H1 (cell line): ENCODE measurements around the gene S100A14. TPM values are rescaled to one million over a fixed set of nuclear protein-coding genes. Genes with fewer than 3 reads are reported as not detected.

ENCODE experiments used
- CTCF ChIA-PET: fragments of 300-600 bp; sonication (Branson Sonifier 250); formaldehyde crosslinking; loops from one replicate; lab custom pipeline; 2021; ENCODE audit not compliant: partially characterized antibody; lab: Charles Lee
- POLR2A ChIA-PET: fragments of 300-600 bp; sonication (Branson Sonifier 250); formaldehyde crosslinking; loops from one replicate; lab custom pipeline; 2021; ENCODE audit warnings: inconsistent platforms; ENCODE audit not compliant: partially characterized antibody; lab: Charles Lee
- DNase-seq, 2 experiments: peaks; one replicate each; pipeline versions ENCODE4 v3.0.0 to v3.0.0-alpha.2; 2010 to 2022; ENCODE audit warnings: low spot score in 2 of 2, low read depth in 1 of 2, mixed read lengths in 1 of 2
- FAIRE-seq: peaks from 2 replicates; lab custom pipeline; 2011; peaks lifted over from hg19 to GRCh38; lab: Jason Lieb, UNC
- H2AFZ ChIP-seq: 2 replicates; pipeline ENCODE4 v1.8.1; 2012; ENCODE audit warnings: low read length, inconsistent platforms
- H2AK5ac ChIP-seq: 2 replicates; pipeline ENCODE4 v1.6.1; 2013; ENCODE audit warnings: low read depth, low read length
- H2BK120ac ChIP-seq: replicated peaks from 2 replicates; pipeline ENCODE3; 2013; ENCODE audit warnings: low read depth, low read length, inconsistent platforms
- H2BK12ac ChIP-seq: 2 replicates; pipeline ENCODE4 v1.6.1; 2013; ENCODE audit warnings: low read depth, low read length
- H2BK15ac ChIP-seq: 2 replicates; pipeline ENCODE4 v1.6.1; 2013; ENCODE audit warnings: low read length
- H2BK20ac ChIP-seq: 2 replicates; pipeline ENCODE4 v1.6.1; 2013; ENCODE audit warnings: low read length
- H2BK5ac ChIP-seq: 2 replicates; pipeline ENCODE4 v1.6.1; 2013; ENCODE audit warnings: low read depth, low read length
- H3K14ac ChIP-seq: 2 replicates; pipeline ENCODE4 v1.6.1; 2013; ENCODE audit warnings: inconsistent platforms; ENCODE audit not compliant: insufficient read length
- H3K18ac ChIP-seq: 2 replicates; pipeline ENCODE4 v1.6.1; 2013; ENCODE audit warnings: low read length; ENCODE audit errors: extremely low read depth
- H3K23ac ChIP-seq: 2 replicates; pipeline ENCODE4 v1.6.1; 2013; ENCODE audit warnings: inconsistent platforms; ENCODE audit not compliant: insufficient read length
- H3K23me2 ChIP-seq: 2 replicates; pipeline ENCODE4 v1.6.1; 2013; ENCODE audit warnings: low read depth, low read length
- H3K27ac ChIP-seq: 2 replicates; pipeline ENCODE4 v1.6.1; 2011; ENCODE audit warnings: low read depth, low read length, inconsistent platforms
- H3K27me3 ChIP-seq, 4 experiments: replicated peaks in 1 of 4; 1 replicate in 1 of 4; 2 replicates in 3 of 4; pipeline versions ENCODE4 v1.6.1 to v1.8.1; 2011 to 2013; ENCODE audit warnings: low read length in 3 of 4, mild to moderate bottlenecking in 3 of 4, inconsistent platforms in 2 of 4, mixed read lengths in 2 of 4, moderate library complexity in 1 of 4; ENCODE audit not compliant: control insufficient read depth in 3 of 4, insufficient read depth in 3 of 4; ENCODE audit errors: extremely low read depth in 1 of 4
- H3K36me3 ChIP-seq, 4 experiments: 2 replicates each; pipeline versions ENCODE4 v1.6.1 to v1.8.1; 2011 to 2013; ENCODE audit warnings: mild to moderate bottlenecking in 4 of 4, low read length in 3 of 4, moderate library complexity in 2 of 4, control low read depth in 1 of 4, inconsistent platforms in 1 of 4; ENCODE audit not compliant: insufficient read depth in 4 of 4, control insufficient read depth in 2 of 4
- H3K4ac ChIP-seq: replicated peaks from 2 replicates; pipeline ENCODE3; 2013; ENCODE audit warnings: low read length, low read depth, mixed read lengths, inconsistent platforms; ENCODE audit not compliant: insufficient read length
- H3K4me1 ChIP-seq, 4 experiments: replicated peaks in 1 of 4; 1 replicate in 1 of 4; 2 replicates in 3 of 4; pipeline versions ENCODE4 v1.6.1 to v1.8.1; 2011 to 2013; ENCODE audit warnings: low read length in 3 of 4, inconsistent platforms in 2 of 4, mixed read lengths in 1 of 4; ENCODE audit not compliant: insufficient read depth in 4 of 4, control insufficient read depth in 3 of 4
- H3K4me2 ChIP-seq, 2 experiments: 2 replicates each; pipeline versions ENCODE4 v1.6.1 to v1.8.1; 2011 to 2013; ENCODE audit warnings: low read depth in 2 of 2, low read length in 2 of 2, control low read depth in 1 of 2, inconsistent platforms in 1 of 2, mild to moderate bottlenecking in 1 of 2; ENCODE audit not compliant: insufficient read depth in 1 of 2
- H3K4me3 ChIP-seq, 4 experiments: fragments of 200-600, 300-600 bp in 1 of 4; sonication (generic), shearing (Covaris generic), sonication (Bioruptor Twin) in 1 of 4; 2 replicates each; pipeline versions ENCODE4 v1.5.1 to v1.8.1; 2011 to 2016; ENCODE audit warnings: low read length in 4 of 4, low read depth in 3 of 4, control low read depth in 2 of 4, inconsistent platforms in 2 of 4, mild to moderate bottlenecking in 2 of 4, mixed read lengths in 1 of 4, moderate library complexity in 1 of 4; ENCODE audit not compliant: insufficient read depth in 2 of 4; ENCODE audit errors: extremely low read depth in 1 of 4
- H3K56ac ChIP-seq: replicated peaks from 2 replicates; pipeline ENCODE3; 2013; ENCODE audit warnings: low read depth, mild to moderate bottlenecking, mixed read lengths, low read length, inconsistent platforms; ENCODE audit not compliant: insufficient read length
- H3K79me1 ChIP-seq: 2 replicates; pipeline ENCODE4 v1.6.1; 2013; ENCODE audit warnings: low read depth, low read length, control low read depth
- H3K79me2 ChIP-seq, 2 experiments: 2 replicates each; pipeline versions ENCODE4 v1.6.1 to v1.8.1; 2012 to 2013; ENCODE audit warnings: low read length in 2 of 2, mild to moderate bottlenecking in 2 of 2, inconsistent platforms in 1 of 2; ENCODE audit not compliant: insufficient read depth in 2 of 2, control insufficient read depth in 1 of 2
- H3K9ac ChIP-seq, 4 experiments: replicated peaks in 1 of 4; 1 replicate in 1 of 4; 2 replicates in 3 of 4; pipeline versions ENCODE4 v1.6.1 to v1.8.1; 2011 to 2013; ENCODE audit warnings: low read depth in 3 of 4, low read length in 3 of 4, control low read depth in 2 of 4, mild to moderate bottlenecking in 2 of 4, moderate library complexity in 2 of 4, inconsistent platforms in 1 of 4; ENCODE audit errors: extremely low read depth in 1 of 4
- H3K9me3 ChIP-seq, 2 experiments: 2 replicates each; pipeline versions ENCODE4 v1.6.1 to v1.8.1; 2012 to 2013; ENCODE audit warnings: mild to moderate bottlenecking in 2 of 2, moderate library complexity in 2 of 2, control low read depth in 1 of 2, inconsistent platforms in 1 of 2, low read depth in 1 of 2, low read length in 1 of 2, mixed read lengths in 1 of 2; ENCODE audit not compliant: insufficient read depth in 2 of 2
- H4K20me1 ChIP-seq, 2 experiments: replicated peaks in 1 of 2; 2 replicates each; pipeline versions ENCODE3 to v1.8.1; 2011 to 2013; ENCODE audit warnings: inconsistent platforms in 2 of 2, low read length in 2 of 2, mild to moderate bottlenecking in 1 of 2; ENCODE audit not compliant: insufficient read depth in 2 of 2, control insufficient read depth in 1 of 2
- H4K5ac ChIP-seq: 2 replicates; pipeline ENCODE4 v1.6.1; 2013; ENCODE audit warnings: low read length, low read depth, mixed read lengths, inconsistent platforms; ENCODE audit not compliant: insufficient read length
- H4K8ac ChIP-seq: 2 replicates; pipeline ENCODE4 v1.8.0; 2013; ENCODE audit warnings: mild to moderate bottlenecking, moderate library complexity, low read length, inconsistent platforms; ENCODE audit not compliant: insufficient read depth; ENCODE audit errors: extremely low read depth
- H4K91ac ChIP-seq: replicated peaks from 2 replicates; pipeline ENCODE3; 2013; ENCODE audit warnings: low read length, mixed read lengths, inconsistent platforms; ENCODE audit not compliant: insufficient read length
- ATF3 ChIP-seq: IDR thresholded peaks from 2 replicates; pipeline ENCODE4 v1.6.1; 2011; ENCODE audit warnings: low read depth, mild to moderate bottlenecking, low read length; ENCODE audit not compliant: insufficient read depth
- BACH1 ChIP-seq: IDR thresholded peaks from 2 replicates; pipeline ENCODE4 v1.6.1; 2012; ENCODE audit warnings: low read length, improper control_type of control experiment
- EZH2 ChIP-seq: fragments of 200-600 bp; sonication (generic); IDR thresholded peaks from 2 replicates; pipeline ENCODE4 v1.7.1; 2012; ENCODE audit warnings: low read depth, mild to moderate bottlenecking, moderate library complexity, low read length, inconsistent platforms; ENCODE audit not compliant: severe bottlenecking
- NRF1 ChIP-seq: IDR thresholded peaks from 2 replicates; pipeline ENCODE4 v1.6.1; 2011; ENCODE audit warnings: mild to moderate bottlenecking, low read depth, low read length, improper control_type of control experiment
- RNF2 ChIP-seq: fragments of 200-900, 300-1000 bp; sonication (generic); IDR thresholded peaks from 2 replicates; pipeline ENCODE4 v1.7.1; 2016; ENCODE audit warnings: borderline replicate concordance, low read depth, mild to moderate bottlenecking, antibody characterized with exemption, low read length; ENCODE audit not compliant: poor library complexity, severe bottlenecking; ENCODE audit errors: missing control alignments
- SIN3A ChIP-seq, 2 experiments: IDR thresholded peaks in 1 of 2; conservative IDR thresholded peaks in 1 of 2; 2 replicates each; pipeline ENCODE4 v1.6.1; 2011 to 2012; ENCODE audit warnings: low read length in 2 of 2, improper control_type of control experiment in 1 of 2, low read depth in 1 of 2, mild to moderate bottlenecking in 1 of 2
- SP4 ChIP-seq: IDR thresholded peaks from 2 replicates; pipeline ENCODE4 v1.6.1; 2012; ENCODE audit warnings: low read length, inconsistent platforms
- SUZ12 ChIP-seq: fragments of 200-600 bp; sonication (generic); IDR thresholded peaks from 2 replicates; pipeline ENCODE4 v1.6.1; 2012; ENCODE audit warnings: mild to moderate bottlenecking, inconsistent platforms, low read length, moderate library complexity, mixed read lengths
- YY1 ChIP-seq: IDR thresholded peaks from 2 replicates; pipeline ENCODE4 v1.6.1; 2011; ENCODE audit warnings: low read depth, mild to moderate bottlenecking, low read length
- WGBS, 2 experiments: shearing (Covaris generic) in 1 of 2; methylation state at CpG; one replicate each; pipeline versions ENCODE4 v1.1.6 to v1.1.7; 2013 to 2015; ENCODE audit warnings: low lambda C conversion rate in 2 of 2, mixed read lengths in 2 of 2, inconsistent platforms in 1 of 2, low coverage in 1 of 2, missing lambda C conversion rate in 1 of 2; ENCODE audit not compliant: insufficient replicate concordance in 2 of 2, insufficient coverage in 1 of 2, insufficient read length in 1 of 2; ENCODE audit errors: extremely low coverage in 1 of 2, missing lambda C conversion rate in 1 of 2; 5-methylcytosine and 5-hydroxymethylcytosine counted together
- polyA plus RNA-seq, 7 experiments: library from polyadenylated mRNA; depleted of rRNA in 3 of 7; stranded (reverse) in 5 of 7; unstranded in 2 of 7; fragments of >200 nt in 5 of 7; fragments of 200-250 nt in 2 of 7; gene quantifications; 1 replicate in 5 of 7; 2 replicates in 1 of 7; 4 replicates in 1 of 7; pipeline versions ENCODE4 v1.2.1 to v1.2.3, GENCODE V29; 2011 to 2013; ENCODE audit warnings: missing spikeins in 2 of 7, mixed read lengths in 2 of 7
- total RNA-seq: library from RNA; stranded (reverse); fragmentation: NEBNext Ultra II Directional; extraction: Animal tissue kit (Norgen Biotek cat#: 25700); gene quantifications from 2 replicates; pipeline ENCODE4 v1.2.1, GENCODE V29; 2021
- TF ChIP-seq, protein P1 (sequence below), 3 experiments: IDR thresholded peaks; 1 replicate in 2 of 3; 2 replicates in 1 of 3; pipeline versions ENCODE4 v1.5.1 to v1.6.1; 2011; ENCODE audit warnings: low read length in 3 of 3, mild to moderate bottlenecking in 3 of 3, inconsistent platforms in 2 of 3, low read depth in 1 of 3, moderate library complexity in 1 of 3; ENCODE audit not compliant: insufficient read depth in 1 of 3; ENCODE audit errors: control extremely low read depth in 1 of 3

The S100A14 gene
- total and polyA plus RNA-seq, 2 of the 8 experiments (the other 6 are each of a cell fraction or from before 2014, with no cell fraction given): 1.4 to 5.3 TPM

DNA sequence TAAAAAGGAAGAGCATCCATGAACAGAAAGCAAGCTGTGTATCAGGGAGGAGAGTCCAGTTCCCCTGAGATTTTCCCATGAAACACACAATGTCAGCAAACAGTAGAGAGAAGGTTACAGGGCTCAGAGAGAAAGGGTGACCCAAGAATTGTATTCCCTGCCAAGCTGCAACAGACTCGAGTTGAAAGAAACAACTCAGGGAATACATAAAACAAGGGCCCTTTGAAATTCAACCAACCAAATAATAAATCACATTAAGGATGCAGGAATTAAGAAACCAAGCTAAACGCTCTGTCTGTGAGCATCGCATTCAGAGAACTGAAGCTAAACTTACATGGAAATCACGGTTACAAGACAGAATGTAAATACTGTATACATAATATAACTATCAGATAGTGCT, 23.4 kb downstream of the S100A14 start:
- H3K79me2 ChIP-seq: no peaks in the 10 kb centered on the region
- CTCF ChIA-PET: interaction anchor here (1.0 to 2.4 kb wide), 7 partner anchors 9 to 98 kb away, joined by 3 to 16 read pairs (median 5); partner anchors contain the start of genes S100A1 and S100A13
- no peak overlapping the region for H4K8ac ChIP-seq
- H3K56ac ChIP-seq: no peak overlapping the region
- H3K79me1 ChIP-seq: no peaks in the 10 kb centered on the region
- no peak overlapping the region for H2BK20ac ChIP-seq
- H3K23me2 ChIP-seq: no peaks in the 10 kb centered on the region
- no peak for DNase-seq
- no peak overlapping the region for H2BK120ac ChIP-seq
- H3K27me3 ChIP-seq: no peaks in the 10 kb centered on the region
- no peaks in the 10 kb centered on the region for H3K36me3 ChIP-seq
- H2AFZ ChIP-seq: peak overlapping the region; percentile 43; the same call in 1 of the 2 replicates
- H3K27ac ChIP-seq: no peak overlapping the region
- no peak overlapping the region for H4K5ac ChIP-seq
- no peak overlapping the region for H3K4me2 ChIP-seq
- no peak overlapping the region for H2BK15ac ChIP-seq
- H2BK5ac ChIP-seq: no peak overlapping the region
- H3K4me3 ChIP-seq: no peak overlapping the region
- no peak overlapping the region for H4K91ac ChIP-seq
- H2AK5ac ChIP-seq: no peak overlapping the region
- H3K18ac ChIP-seq: no peak overlapping the region
- POLR2A ChIA-PET: interaction anchor here (0.8 to 2.8 kb wide), 5 partner anchors 11 to 42 kb away, joined by 3 to 9 read pairs (median 5); partner anchors contain the start of genes S100A13 and S100A16
- no peak overlapping the region for H2BK12ac ChIP-seq
- no peaks in the 10 kb centered on the region for H3K9me3 ChIP-seq
- no peak overlapping the region for H3K14ac ChIP-seq
- WGBS, 2 experiments: 84% methylated on average over 4 of the region's 4 CpGs; no CpG with 5 or more reads in 1 of the 2 experiments
- H3K4me1 ChIP-seq: no peaks in the 10 kb centered on the region
- H3K23ac ChIP-seq: no peak overlapping the region
- no peak overlapping the region for H3K4ac ChIP-seq
- H4K20me1 ChIP-seq: no peaks in the 10 kb centered on the region
- H3K9ac ChIP-seq: no peak overlapping the region
- no peak for FAIRE-seq
- TF ChIP-seq SUZ12 (no peak), BACH1 (no peak), SIN3A (conservative IDR thresholded peaks at IDR 0.05 in 1 of 2, IDR thresholded peaks at IDR 0.05 in 1 of 2; ENCODE audit: low read depth in 1 of 2, low read length in 2 of 2) (no peak), RNF2 (no peak), NRF1 (no peak), SP4 (no peak), ATF3 (no peak), YY1 (no peak), EZH2 (no peak)
- TF ChIP-seq, protein P1, sequence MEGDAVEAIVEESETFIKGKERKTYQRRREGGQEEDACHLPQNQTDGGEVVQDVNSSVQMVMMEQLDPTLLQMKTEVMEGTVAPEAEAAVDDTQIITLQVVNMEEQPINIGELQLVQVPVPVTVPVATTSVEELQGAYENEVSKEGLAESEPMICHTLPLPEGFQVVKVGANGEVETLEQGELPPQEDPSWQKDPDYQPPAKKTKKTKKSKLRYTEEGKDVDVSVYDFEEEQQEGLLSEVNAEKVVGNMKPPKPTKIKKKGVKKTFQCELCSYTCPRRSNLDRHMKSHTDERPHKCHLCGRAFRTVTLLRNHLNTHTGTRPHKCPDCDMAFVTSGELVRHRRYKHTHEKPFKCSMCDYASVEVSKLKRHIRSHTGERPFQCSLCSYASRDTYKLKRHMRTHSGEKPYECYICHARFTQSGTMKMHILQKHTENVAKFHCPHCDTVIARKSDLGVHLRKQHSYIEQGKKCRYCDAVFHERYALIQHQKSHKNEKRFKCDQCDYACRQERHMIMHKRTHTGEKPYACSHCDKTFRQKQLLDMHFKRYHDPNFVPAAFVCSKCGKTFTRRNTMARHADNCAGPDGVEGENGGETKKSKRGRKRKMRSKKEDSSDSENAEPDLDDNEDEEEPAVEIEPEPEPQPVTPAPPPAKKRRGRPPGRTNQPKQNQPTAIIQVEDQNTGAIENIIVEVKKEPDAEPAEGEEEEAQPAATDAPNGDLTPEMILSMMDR (IDR thresholded peaks at IDR 0.05; ENCODE audit: control extremely low read depth in 1 of 3, insufficient read depth in 1 of 3, low read depth in 1 of 3, low read length in 3 of 3): no peak
